Measurements from ENCODE around the gene HNRNPDL. TPM values are rescaled to one million over a fixed set of nuclear protein-coding genes. Genes with fewer than 3 reads are reported as not detected.

Gene HNRNPDL
- total and polyA plus RNA-seq, 2 experiments from 2014 or later, result 243 to 354 TPM

GRCh38 chr4:82467471-82467870, 37.2 kb upstream of the HNRNPDL start (continued):
- no peak for TF ChIP-seq ZNF462 (CRISPR knock-in tag; IDR thresholded peaks at IDR 0.05)
- no peak for TF ChIP-seq STAT1 (IDR thresholded peaks at IDR 0.05; ENCODE audit: unreplicated experiment)
- no peak for TF ChIP-seq ZNF114 (CRISPR knock-in tag; IDR thresholded peaks at IDR 0.05)
- TF ChIP-seq POLR2AphosphoS5 (IDR thresholded peaks at IDR 0.05; ENCODE audit: low read depth), result no peak
- no peak for TF ChIP-seq JUNB (IDR thresholded peaks at IDR 0.05; ENCODE audit: unreplicated experiment)
- no peak for TF ChIP-seq CTCF (conservative IDR thresholded peaks at IDR 0.05; ENCODE audit: low read depth in 2 of 2)
- no peak for TF ChIP-seq EZH2 (IDR thresholded peaks at IDR 0.05; ENCODE audit: low read depth, unreplicated experiment)
- TF ChIP-seq NANOG (IDR thresholded peaks at IDR 0.05; ENCODE audit: borderline replicate concordance), result no peak
- TF ChIP-seq EZH2phosphoT487 (IDR thresholded peaks at IDR 0.05; ENCODE audit: unreplicated experiment), result no peak
- TF ChIP-seq ZNF331 (CRISPR knock-in tag; IDR thresholded peaks at IDR 0.05; ENCODE audit: low read depth), result no peak

Measured in GM23338 (cell line).